ENCODE measurements around the gene EDRF1.

DNA sequence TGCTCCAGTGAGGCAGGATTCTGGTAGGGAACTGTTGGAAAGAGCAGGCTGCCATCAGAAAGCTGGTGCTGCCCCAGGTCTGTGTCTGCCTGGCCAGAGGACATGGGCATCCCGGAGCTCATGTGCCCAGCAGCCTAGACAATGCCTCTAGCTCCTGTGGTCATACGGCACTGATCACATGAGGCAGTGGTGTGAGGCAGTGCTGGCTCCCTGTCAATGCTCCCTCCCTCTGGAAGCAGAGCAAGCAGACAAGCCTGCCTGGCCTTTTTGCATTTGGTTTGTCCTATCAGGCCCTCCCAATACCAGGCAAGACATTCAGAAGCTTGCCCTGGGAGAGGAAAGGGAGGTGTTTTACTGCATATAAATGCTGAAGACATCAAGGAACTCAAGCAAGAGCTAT is 75.6 kb downstream of the EDRF1 start:
- TF ChIP-seq, protein P1, sequence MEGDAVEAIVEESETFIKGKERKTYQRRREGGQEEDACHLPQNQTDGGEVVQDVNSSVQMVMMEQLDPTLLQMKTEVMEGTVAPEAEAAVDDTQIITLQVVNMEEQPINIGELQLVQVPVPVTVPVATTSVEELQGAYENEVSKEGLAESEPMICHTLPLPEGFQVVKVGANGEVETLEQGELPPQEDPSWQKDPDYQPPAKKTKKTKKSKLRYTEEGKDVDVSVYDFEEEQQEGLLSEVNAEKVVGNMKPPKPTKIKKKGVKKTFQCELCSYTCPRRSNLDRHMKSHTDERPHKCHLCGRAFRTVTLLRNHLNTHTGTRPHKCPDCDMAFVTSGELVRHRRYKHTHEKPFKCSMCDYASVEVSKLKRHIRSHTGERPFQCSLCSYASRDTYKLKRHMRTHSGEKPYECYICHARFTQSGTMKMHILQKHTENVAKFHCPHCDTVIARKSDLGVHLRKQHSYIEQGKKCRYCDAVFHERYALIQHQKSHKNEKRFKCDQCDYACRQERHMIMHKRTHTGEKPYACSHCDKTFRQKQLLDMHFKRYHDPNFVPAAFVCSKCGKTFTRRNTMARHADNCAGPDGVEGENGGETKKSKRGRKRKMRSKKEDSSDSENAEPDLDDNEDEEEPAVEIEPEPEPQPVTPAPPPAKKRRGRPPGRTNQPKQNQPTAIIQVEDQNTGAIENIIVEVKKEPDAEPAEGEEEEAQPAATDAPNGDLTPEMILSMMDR (IDR thresholded peaks at IDR 0.05), result no peak
- TF ChIP-seq ZNF317 (CRISPR knock-in tag; IDR thresholded peaks at IDR 0.05; ENCODE audit: borderline replicate concordance, low read depth) (no peak), JUN (CRISPR knock-in tag; IDR thresholded peaks at IDR 0.05) (no peak), AR (CRISPR knock-in tag; IDR thresholded peaks at IDR 0.05) (no peak), FOXJ3 (CRISPR knock-in tag; IDR thresholded peaks at IDR 0.05; ENCODE audit: borderline replicate concordance) (no peak), NR2C2 (CRISPR knock-in tag; IDR thresholded peaks at IDR 0.05) (no peak), TEAD4 (CRISPR knock-in tag; IDR thresholded peaks at IDR 0.05) (no peak), SP1 (CRISPR knock-in tag; conservative IDR thresholded peaks at IDR 0.05) (no peak), ATF1 (CRISPR knock-in tag; IDR thresholded peaks at IDR 0.05) (no peak), USF2 (CRISPR knock-in tag; IDR thresholded peaks at IDR 0.05) (no peak), NR3C1 (CRISPR knock-in tag; conservative IDR thresholded peaks at IDR 0.05; ENCODE audit: low read depth) (no peak)
- TF ChIP-seq, protein P2, sequence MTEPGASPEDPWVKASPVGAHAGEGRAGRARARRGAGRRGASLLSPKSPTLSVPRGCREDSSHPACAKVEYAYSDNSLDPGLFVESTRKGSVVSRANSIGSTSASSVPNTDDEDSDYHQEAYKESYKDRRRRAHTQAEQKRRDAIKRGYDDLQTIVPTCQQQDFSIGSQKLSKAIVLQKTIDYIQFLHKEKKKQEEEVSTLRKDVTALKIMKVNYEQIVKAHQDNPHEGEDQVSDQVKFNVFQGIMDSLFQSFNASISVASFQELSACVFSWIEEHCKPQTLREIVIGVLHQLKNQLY (CRISPR knock-in tag; IDR thresholded peaks at IDR 0.05), result no peak
